Urinary bladder (tissue), 4 donors: ENCODE measurements around the gene GSTT4. TPM values are rescaled to one million over a fixed set of nuclear protein-coding genes. Genes with fewer than 3 reads are reported as not detected.
"Not testable (repeated sequence)": the region's sequence is repeated elsewhere in the genome, so short reads cannot be mapped to it uniquely, and the experiment has no call there.

ENCODE experiments used
- DNase-seq: peaks from one replicate; pipeline ENCODE4 v3.0.0-alpha.2; 2015; ENCODE audit errors: extremely low spot score
- H3K27ac ChIP-seq: one replicate; pipeline ENCODE4 v1.5.1; 2013; ENCODE audit warnings: low read depth, mild to moderate bottlenecking, moderate library complexity
- H3K36me3 ChIP-seq: one replicate; pipeline ENCODE4 v1.6.1; 2013; ENCODE audit warnings: mild to moderate bottlenecking, moderate library complexity; ENCODE audit not compliant: insufficient read depth
- H3K4me1 ChIP-seq: one replicate; pipeline ENCODE4 v1.6.1; 2013; ENCODE audit warnings: mild to moderate bottlenecking, moderate library complexity; ENCODE audit not compliant: insufficient read depth
- H3K4me3 ChIP-seq: one replicate; pipeline ENCODE4 v1.5.1; 2013; ENCODE audit warnings: low read depth, low read length
- WGBS: extraction: QIAGEN DNeasy Blood & Tissue Kit; methylation state at CpG from one replicate; pipeline ENCODE4 v1.1.7; 2013; 5-methylcytosine and 5-hydroxymethylcytosine counted together
- polyA plus RNA-seq: library from polyadenylated mRNA; stranded (reverse); fragments of 200-250 nt; gene quantifications from one replicate; pipeline ENCODE4 v1.2.3, GENCODE V29; 2013
- total RNA-seq: library from RNA; depleted of rRNA; stranded (reverse); fragments of >200 nt; gene quantifications from one replicate; pipeline ENCODE4 v1.2.3, GENCODE V29; 2014
- donor health status: healthy with polysubstance abuse.
- donor health status: healthy.

The GSTT4 gene
- total RNA-seq = not detected
- polyA plus RNA-seq = not detected

GRCh38 chr22:24005201-24005600 is at the start of gene GSTT4:
GSTT4 (minus strand) TSS chr22:24005453; CDS start chr22:24005356, 97 bp downstream.
- 44% methylated on average over 6 of the region's 6 CpGs for WGBS
- no peak for DNase-seq
- Histone ChIP-seq H3K4me3 (no peak within 1 kb of the TSS), H3K4me1 (no peaks in the 10 kb centered on the region), H3K27ac (no peak within 1 kb of the TSS), H3K36me3 (no peaks in the 10 kb centered on the region)

- Histone ChIP-seq H3K4me1 (no peaks in the 10 kb centered on the region), H3K4me3 (no peak overlapping the region), H3K27ac (no peak overlapping the region), H3K36me3 (peaks cover 2% of the 10 kb centered on the region)
- 96% methylated on average over 3 of the region's 3 CpGs for WGBS
- DNase-seq = no peak
Measured at GRCh38 chr22:24054356-24054755, 49.1 kb upstream of the GSTT4 start.

GRCh38 chr22:24053481-24054226 is 48.4 kb upstream of the GSTT4 start:
- Histone ChIP-seq H3K36me3 (peaks cover 2% of the 10 kb centered on the region), H3K4me1 (no peaks in the 10 kb centered on the region), H3K4me3 (no peak overlapping the region), H3K27ac (no peak overlapping the region)
- WGBS = 88% methylated on average over 10 of the region's 10 CpGs
- no peak for DNase-seq

- no peak for DNase-seq
- H3K4me3 ChIP-seq = no peak overlapping the region
- no peaks in the 10 kb centered on the region for H3K4me1 ChIP-seq
- peaks cover 2% of the 10 kb centered on the region for H3K36me3 ChIP-seq
- 72% methylated on average over 4 of the region's 4 CpGs for WGBS
- H3K27ac ChIP-seq = no peak overlapping the region
Measured at GRCh38 chr22:24051568-24051967, 46.3 kb upstream of the GSTT4 start.

- Histone ChIP-seq H3K36me3 (no peaks in the 10 kb centered on the region), H3K27ac (no peak overlapping the region), H3K4me3 (no peak overlapping the region), H3K4me1 (no peaks in the 10 kb centered on the region)
- WGBS = 90% methylated on average over 5 of the region's 5 CpGs
- DNase-seq = no peak
Measured at GRCh38 chr22:24051028-24051427, 45.8 kb upstream of the GSTT4 start.

GRCh38 chr22:24049978-24050377 is 44.7 kb upstream of the GSTT4 start:
- Histone ChIP-seq H3K27ac (no peak overlapping the region), H3K4me3 (no peak overlapping the region), H3K36me3 (no peaks in the 10 kb centered on the region), H3K4me1 (no peaks in the 10 kb centered on the region)
- no peak for DNase-seq
- 91% methylated on average over 2 of the region's 2 CpGs for WGBS

- no peaks in the 10 kb centered on the region for H3K4me1 ChIP-seq
- WGBS = 98% methylated on average over 5 of the region's 5 CpGs
- H3K4me3 ChIP-seq = no peak overlapping the region
- DNase-seq = no peak
- H3K36me3 ChIP-seq = no peaks in the 10 kb centered on the region
- no peak overlapping the region for H3K27ac ChIP-seq
Measured at GRCh38 chr22:24049211-24049610, 44.0 kb upstream of the GSTT4 start.

- Histone ChIP-seq H3K36me3 (no peaks in the 10 kb centered on the region), H3K27ac (no peak overlapping the region), H3K4me3 (no peak overlapping the region), H3K4me1 (no peaks in the 10 kb centered on the region)
- DNase-seq = no peak
- 88% methylated on average over 5 of the region's 5 CpGs for WGBS
Measured at GRCh38 chr22:24046024-24046423, 40.8 kb upstream of the GSTT4 start.

GRCh38 chr22:24043958-24044357 is 38.7 kb upstream of the GSTT4 start:
- DNase-seq = no peak
- no peak overlapping the region for H3K27ac ChIP-seq
- H3K4me3 ChIP-seq = no peak overlapping the region
- no peaks in the 10 kb centered on the region for H3K4me1 ChIP-seq
- 91% methylated on average over 4 of the region's 4 CpGs for WGBS
- H3K36me3 ChIP-seq = no peaks in the 10 kb centered on the region

- not testable (repeated sequence) for H3K4me3 ChIP-seq, H3K36me3 ChIP-seq, H3K4me1 ChIP-seq, DNase-seq, H3K27ac ChIP-seq
- 94% methylated on average over 5 of the region's 5 CpGs for WGBS
Measured at GRCh38 chr22:24043465-24043864, 38.2 kb upstream of the GSTT4 start.

- no peaks in the 10 kb centered on the region for H3K36me3 ChIP-seq
- no peak for DNase-seq
Measured at GRCh38 chr22:24040946-24041345, 35.7 kb upstream of the GSTT4 start.

GRCh38 chr22:24039046-24039445 is 33.8 kb upstream of the GSTT4 start:
- H3K36me3 ChIP-seq = no peaks in the 10 kb centered on the region
- no peak overlapping the region for H3K27ac ChIP-seq

More at GRCh38 chr22:24040946-24041345, 35.7 kb upstream of the GSTT4 start:
- H3K4me1 ChIP-seq = no peaks in the 10 kb centered on the region
- no peak overlapping the region for H3K27ac ChIP-seq
- no peak overlapping the region for H3K4me3 ChIP-seq
- 84% methylated on average over 4 of the region's 4 CpGs for WGBS

GRCh38 chr22:24037851-24038765 is 32.9 kb upstream of the GSTT4 start:
- H3K4me3 ChIP-seq = no peak overlapping the region
- no peak overlapping the region for H3K27ac ChIP-seq
- no peaks in the 10 kb centered on the region for H3K36me3 ChIP-seq
- no peaks in the 10 kb centered on the region for H3K4me1 ChIP-seq
- WGBS = 88% methylated on average over 8 of the region's 8 CpGs
- DNase-seq = no peak

More at GRCh38 chr22:24039046-24039445, 33.8 kb upstream of the GSTT4 start:
- Histone ChIP-seq H3K4me3 (no peak overlapping the region), H3K4me1 (no peaks in the 10 kb centered on the region)
- WGBS = 90% methylated on average over 6 of the region's 6 CpGs
- DNase-seq = no peak

- DNase-seq = no peak
- WGBS = 95% methylated on average over 5 of the region's 5 CpGs
Measured at GRCh38 chr22:24035296-24035695, 30.0 kb upstream of the GSTT4 start.

More at GRCh38 chr22:24035296-24035695, 30.0 kb upstream of the GSTT4 start:
- no peak overlapping the region for H3K27ac ChIP-seq
- no peaks in the 10 kb centered on the region for H3K36me3 ChIP-seq
- no peak overlapping the region for H3K4me3 ChIP-seq
- H3K4me1 ChIP-seq = no peaks in the 10 kb centered on the region
